Liver (tissue), 9 donors: Measurements from ENCODE around the gene PROSER3. TPM values are rescaled to one million over a fixed set of nuclear protein-coding genes. Genes with fewer than 3 reads are reported as not detected.

Experiments used
- DNase-seq: peaks from one replicate; pipeline ENCODE4 v3.0.0-alpha.2; 2017; ENCODE audit warnings: low spot score
- H3K27ac ChIP-seq, 2 donors: one replicate each; pipeline ENCODE4 v1.7.0; 2013; ENCODE audit warnings: inconsistent platforms in 2 of 2, low read length in 2 of 2, control low read depth in 1 of 2, low read depth in 1 of 2, mild to moderate bottlenecking in 1 of 2
- H3K27me3 ChIP-seq, 4 donors: one replicate each; pipeline versions ENCODE4 v1.6.1 to v1.7.0; 2013; ENCODE audit warnings: low read length in 3 of 4, inconsistent platforms in 1 of 4, mild to moderate bottlenecking in 1 of 4, moderate library complexity in 1 of 4; ENCODE audit not compliant: control insufficient read depth in 4 of 4, insufficient read depth in 4 of 4
- H3K36me3 ChIP-seq, 4 donors: one replicate each; pipeline versions ENCODE4 v1.6.1 to v1.7.0; 2013; ENCODE audit warnings: low read length in 3 of 4, mild to moderate bottlenecking in 3 of 4, low read depth in 1 of 4, moderate library complexity in 1 of 4; ENCODE audit not compliant: control insufficient read depth in 4 of 4, insufficient read depth in 3 of 4
- H3K4me1 ChIP-seq, 4 donors: one replicate each; pipeline versions ENCODE4 v1.6.1 to v1.7.0; 2013; ENCODE audit warnings: low read length in 3 of 4, mild to moderate bottlenecking in 3 of 4, moderate library complexity in 1 of 4; ENCODE audit not compliant: control insufficient read depth in 4 of 4, insufficient read depth in 4 of 4
- H3K4me3 ChIP-seq, 3 donors: one replicate each; pipeline versions ENCODE4 v1.6.1 to v1.7.0; 2013; ENCODE audit warnings: low read length in 3 of 3, control low read depth in 1 of 3, low read depth in 1 of 3, mild to moderate bottlenecking in 1 of 3
- H3K9ac ChIP-seq, 2 donors: one replicate each; pipeline ENCODE4 v1.7.0; 2013; ENCODE audit warnings: low read length in 2 of 2, mild to moderate bottlenecking in 2 of 2, moderate library complexity in 2 of 2, control low read depth in 1 of 2, low read depth in 1 of 2
- H3K9me3 ChIP-seq, 4 donors: one replicate each; pipeline versions ENCODE4 v1.6.1 to v1.7.0; 2013; ENCODE audit warnings: low read length in 3 of 4; ENCODE audit not compliant: control insufficient read depth in 4 of 4
- CTCF ChIP-seq: fragments of 150-350 bp; IDR thresholded peaks from 2 replicates; pipeline ENCODE4 v1.5.1; 2017; ENCODE audit warnings: improper control_type of control experiment, low read depth, low read length; ENCODE audit not compliant: missing input control
- EGR1 ChIP-seq, 2 donors: IDR thresholded peaks; 2 replicates each; pipeline ENCODE4 v1.6.1; 2016 to 2018; ENCODE audit warnings: antibody characterized with exemption in 2 of 2, low read depth in 2 of 2
- FOXA1 ChIP-seq: IDR thresholded peaks from 2 replicates; pipeline ENCODE4 v1.6.1; 2016; ENCODE audit warnings: antibody characterized with exemption
- FOXA2 ChIP-seq: IDR thresholded peaks from 2 replicates; pipeline ENCODE4 v1.6.1; 2016; ENCODE audit warnings: antibody characterized with exemption
- GABPA ChIP-seq, 2 donors: IDR thresholded peaks in 1 of 2; conservative IDR thresholded peaks in 1 of 2; 2 replicates each; pipeline ENCODE4 v1.6.1; 2016; ENCODE audit warnings: antibody characterized with exemption in 2 of 2, mild to moderate bottlenecking in 1 of 2, moderate library complexity in 1 of 2
- HNF4A ChIP-seq, 2 donors: conservative IDR thresholded peaks; 2 replicates each; pipeline ENCODE4 v1.6.1; 2016; ENCODE audit warnings: antibody characterized with exemption in 2 of 2, mild to moderate bottlenecking in 2 of 2
- JUND ChIP-seq, 2 donors: IDR thresholded peaks; 2 replicates each; pipeline ENCODE4 v1.6.1; 2016; ENCODE audit warnings: antibody characterized with exemption in 2 of 2
- NR2F2 ChIP-seq: IDR thresholded peaks from 2 replicates; pipeline ENCODE4 v1.6.1; 2016; ENCODE audit warnings: antibody characterized with exemption
- REST ChIP-seq: IDR thresholded peaks from 2 replicates; pipeline ENCODE4 v1.6.1; 2016; ENCODE audit warnings: antibody characterized with exemption, mild to moderate bottlenecking
- RXRA ChIP-seq, 2 donors: IDR thresholded peaks; 2 replicates each; pipeline ENCODE4 v1.6.1; 2017 to 2018; ENCODE audit warnings: antibody characterized with exemption in 2 of 2, mild to moderate bottlenecking in 1 of 2
- YY1 ChIP-seq: IDR thresholded peaks from 2 replicates; pipeline ENCODE4 v1.6.1; 2016; ENCODE audit warnings: antibody characterized with exemption, mild to moderate bottlenecking
- ZBTB33 ChIP-seq: IDR thresholded peaks from 2 replicates; pipeline ENCODE4 v1.6.1; 2016; ENCODE audit warnings: antibody characterized with exemption
- WGBS: extraction: QIAGEN DNeasy Blood & Tissue Kit; methylation state at CpG from one replicate; pipeline ENCODE4 v1.1.7; 2013; 5-methylcytosine and 5-hydroxymethylcytosine counted together
- polyA plus RNA-seq, 2 donors: library from polyadenylated mRNA; stranded (reverse) in 1 of 2; unstranded in 1 of 2; fragments of 200-250 nt in 1 of 2; fragments of >200 nt in 1 of 2; fragmentation: Nextera tagmentation in 1 of 2; extraction: Ambion mirVana in 1 of 2; gene quantifications; one replicate each; pipeline versions ENCODE4 v1.2.1 to v1.2.3, GENCODE V29; 2013 to 2015
- total RNA-seq, 2 donors: library from RNA; depleted of rRNA; stranded (reverse); fragments of >200 nt; gene quantifications; one replicate each; pipeline ENCODE4 v1.2.3, GENCODE V29; 2014
- TF ChIP-seq, protein P1 (sequence below): IDR thresholded peaks from 2 replicates; pipeline ENCODE4 v1.6.1; 2016; ENCODE audit warnings: antibody characterized with exemption
- TF ChIP-seq, protein P2 (sequence below): IDR thresholded peaks from 2 replicates; pipeline ENCODE4 v1.6.1; 2016; ENCODE audit warnings: antibody characterized with exemption
- donor health status: healthy.
- donor health status: healthy.
- donor health status: healthy.
- donor health status: healthy.
- donor health status: healthy.

Gene PROSER3
- total and polyA plus RNA-seq, 4 donors = 2.1 to 4.5 (median 2.7) TPM

GRCh38 chr19:35734889-35735288, 23.1 kb upstream of the PROSER3 start:
- 90% methylated on average over 5 of the region's 5 CpGs for WGBS
- Histone ChIP-seq H3K4me1 (peaks cover 0 to 16% (median 6%) of the 10 kb centered on the region in 4 donors), H3K27ac (no peak overlapping the region), H3K9me3 (no peaks in the 10 kb centered on the region), H3K9ac (no peak overlapping the region), H3K27me3 (no peaks in the 10 kb centered on the region), H3K4me3 (no peak overlapping the region), H3K36me3 (peaks cover 25 to 81% (median 37%) of the 10 kb centered on the region in 4 donors)
- TF ChIP-seq RXRA (IDR thresholded peaks at IDR 0.05) (no peak), NR2F2 (no peak), EGR1 (IDR thresholded peaks at IDR 0.05; ENCODE audit: low read depth in 2 of 2) (no peak), CTCF (no peak), JUND (IDR thresholded peaks at IDR 0.05) (no peak), ZBTB33 (no peak), GABPA (IDR thresholded peaks at IDR 0.05 in 1 of 2, conservative IDR thresholded peaks at IDR 0.05 in 1 of 2) (no peak), FOXA1 (no peak), REST (no peak), HNF4A (conservative IDR thresholded peaks at IDR 0.05) (no peak), FOXA2 (no peak), YY1 (no peak)
- TF ChIP-seq, protein P1, sequence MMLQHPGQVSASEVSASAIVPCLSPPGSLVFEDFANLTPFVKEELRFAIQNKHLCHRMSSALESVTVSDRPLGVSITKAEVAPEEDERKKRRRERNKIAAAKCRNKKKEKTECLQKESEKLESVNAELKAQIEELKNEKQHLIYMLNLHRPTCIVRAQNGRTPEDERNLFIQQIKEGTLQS = no peak
- TF ChIP-seq, protein P2, sequence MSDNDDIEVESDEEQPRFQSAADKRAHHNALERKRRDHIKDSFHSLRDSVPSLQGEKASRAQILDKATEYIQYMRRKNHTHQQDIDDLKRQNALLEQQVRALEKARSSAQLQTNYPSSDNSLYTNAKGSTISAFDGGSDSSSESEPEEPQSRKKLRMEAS = no peak
- no peak for DNase-seq
